Measurements from ENCODE around the gene ADGRG6.

ADGRG6 gene

DNA sequence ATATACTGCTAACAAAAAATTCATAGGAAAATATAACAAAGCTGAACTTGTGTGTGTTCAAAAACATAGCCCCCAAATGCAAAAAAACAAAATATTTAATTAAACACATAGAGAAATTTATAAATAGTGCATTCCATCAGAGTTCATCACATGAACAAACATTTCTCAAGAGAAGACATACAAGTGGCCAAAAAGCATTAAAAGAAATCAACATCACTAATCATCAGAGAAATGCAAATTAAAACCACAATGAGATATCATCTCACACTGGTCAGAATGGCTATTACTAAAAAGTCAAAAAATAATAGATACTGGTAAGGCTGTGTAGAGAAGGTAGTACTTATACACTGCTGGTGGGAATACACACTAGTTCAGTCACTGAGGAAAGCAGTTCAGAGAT is 39.6 kb upstream of the ADGRG6 start:
- Histone ChIP-seq H3K36me3 (ENCODE audit: insufficient read depth, low read length) (no peaks in the 10 kb centered on the region), H4K20me1 (ENCODE audit: insufficient read depth, low read length) (no peaks in the 10 kb centered on the region), H3K27ac (ENCODE audit: low read depth, low read length, poor library complexity, severe bottlenecking) (no peak overlapping the region), H3K9ac (ENCODE audit: low read length) (no peak overlapping the region), H2AFZ (ENCODE audit: low read length) (no peak overlapping the region), H3K9me2 (ENCODE audit: low read depth, low read length) (no peaks in the 10 kb centered on the region), H3K4me3 (ENCODE audit: low read depth, low read length, poor library complexity, severe bottlenecking) (no peak overlapping the region), H3F3A (ENCODE audit: insufficient read depth, low read length) (no peaks in the 10 kb centered on the region), H3K79me2 (ENCODE audit: insufficient read depth, low read length) (no peaks in the 10 kb centered on the region), H3K4me1 (ENCODE audit: insufficient read depth, low read length, severe bottlenecking) (no peaks in the 10 kb centered on the region), H3K4me2 (ENCODE audit: low read length) (no peak overlapping the region), H3K27me3 (ENCODE audit: insufficient read depth, low read length) (no peaks in the 10 kb centered on the region), H3K9me3 (ENCODE audit: low read length) (no peaks in the 10 kb centered on the region)
- TF ChIP-seq EZH2 (IDR thresholded peaks at IDR 0.05; ENCODE audit: borderline replicate concordance, low read length), result no peak
- TF ChIP-seq, protein P1, sequence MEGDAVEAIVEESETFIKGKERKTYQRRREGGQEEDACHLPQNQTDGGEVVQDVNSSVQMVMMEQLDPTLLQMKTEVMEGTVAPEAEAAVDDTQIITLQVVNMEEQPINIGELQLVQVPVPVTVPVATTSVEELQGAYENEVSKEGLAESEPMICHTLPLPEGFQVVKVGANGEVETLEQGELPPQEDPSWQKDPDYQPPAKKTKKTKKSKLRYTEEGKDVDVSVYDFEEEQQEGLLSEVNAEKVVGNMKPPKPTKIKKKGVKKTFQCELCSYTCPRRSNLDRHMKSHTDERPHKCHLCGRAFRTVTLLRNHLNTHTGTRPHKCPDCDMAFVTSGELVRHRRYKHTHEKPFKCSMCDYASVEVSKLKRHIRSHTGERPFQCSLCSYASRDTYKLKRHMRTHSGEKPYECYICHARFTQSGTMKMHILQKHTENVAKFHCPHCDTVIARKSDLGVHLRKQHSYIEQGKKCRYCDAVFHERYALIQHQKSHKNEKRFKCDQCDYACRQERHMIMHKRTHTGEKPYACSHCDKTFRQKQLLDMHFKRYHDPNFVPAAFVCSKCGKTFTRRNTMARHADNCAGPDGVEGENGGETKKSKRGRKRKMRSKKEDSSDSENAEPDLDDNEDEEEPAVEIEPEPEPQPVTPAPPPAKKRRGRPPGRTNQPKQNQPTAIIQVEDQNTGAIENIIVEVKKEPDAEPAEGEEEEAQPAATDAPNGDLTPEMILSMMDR (IDR thresholded peaks at IDR 0.05; ENCODE audit: low read length), result no peak

DNA sequence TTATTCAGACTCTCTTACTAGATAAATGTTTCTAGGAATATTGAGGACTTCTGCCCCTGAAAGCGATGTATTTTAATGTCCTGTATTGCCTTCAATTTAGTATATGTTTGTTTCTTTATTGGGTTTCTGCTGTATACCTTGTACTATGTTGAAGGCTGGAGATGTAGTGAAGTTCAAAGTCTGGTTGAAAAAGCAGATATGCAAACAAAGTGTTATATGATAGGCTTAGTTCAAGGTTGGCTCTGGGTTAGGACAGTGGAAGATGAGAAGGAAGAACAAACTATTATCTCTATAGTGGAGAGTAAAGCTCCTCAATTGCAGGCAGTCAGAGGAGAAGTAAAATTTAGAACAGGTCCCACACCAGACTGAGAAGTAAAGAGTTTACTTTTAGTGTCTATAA is 36.3 kb upstream of the ADGRG6 start:
- Histone ChIP-seq H3K4me1 (ENCODE audit: insufficient read depth, low read length, severe bottlenecking) (no peaks in the 10 kb centered on the region), H3K79me2 (ENCODE audit: insufficient read depth, low read length) (no peaks in the 10 kb centered on the region), H3K36me3 (ENCODE audit: insufficient read depth, low read length) (no peaks in the 10 kb centered on the region), H2AFZ (ENCODE audit: low read length) (no peak overlapping the region), H3K27me3 (ENCODE audit: insufficient read depth, low read length) (no peaks in the 10 kb centered on the region), H3K9ac (ENCODE audit: low read length) (no peak overlapping the region), H3F3A (ENCODE audit: insufficient read depth, low read length) (no peaks in the 10 kb centered on the region), H4K20me1 (ENCODE audit: insufficient read depth, low read length) (no peaks in the 10 kb centered on the region), H3K9me3 (ENCODE audit: low read length) (no peaks in the 10 kb centered on the region), H3K9me2 (ENCODE audit: low read depth, low read length) (no peaks in the 10 kb centered on the region), H3K27ac (ENCODE audit: low read depth, low read length, poor library complexity, severe bottlenecking) (no peak overlapping the region), H3K4me2 (ENCODE audit: low read length) (no peak overlapping the region), H3K4me3 (ENCODE audit: low read depth, low read length, poor library complexity, severe bottlenecking) (no peak overlapping the region)
- TF ChIP-seq EZH2 (IDR thresholded peaks at IDR 0.05; ENCODE audit: borderline replicate concordance, low read length), result no peak
- TF ChIP-seq, protein P1 (IDR thresholded peaks at IDR 0.05; ENCODE audit: low read length), result no peak

DNA sequence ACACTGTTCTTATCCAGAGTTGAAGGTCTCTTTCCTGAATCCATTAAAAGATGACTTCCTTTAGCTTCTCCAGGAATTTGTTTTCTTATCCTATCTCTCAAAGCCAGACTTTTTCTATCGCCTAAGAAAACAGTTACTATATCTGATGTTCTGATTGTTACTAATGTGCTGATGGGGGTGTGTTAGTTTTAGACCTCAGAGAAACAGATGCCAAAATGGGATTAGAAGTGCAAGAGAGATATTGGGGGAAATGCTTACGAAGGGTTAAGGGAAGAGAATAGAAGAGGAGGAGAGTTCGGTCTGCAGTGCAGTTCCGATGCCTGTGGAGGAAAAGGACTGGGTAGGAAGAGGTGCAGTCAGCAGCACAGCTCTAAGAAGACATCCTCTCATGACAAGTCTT is 35.7 kb upstream of the ADGRG6 start:
- Histone ChIP-seq H3K9me2 (ENCODE audit: low read depth, low read length) (no peaks in the 10 kb centered on the region), H2AFZ (ENCODE audit: low read length) (no peak overlapping the region), H4K20me1 (ENCODE audit: insufficient read depth, low read length) (no peaks in the 10 kb centered on the region), H3K36me3 (ENCODE audit: insufficient read depth, low read length) (no peaks in the 10 kb centered on the region), H3K4me1 (ENCODE audit: insufficient read depth, low read length, severe bottlenecking) (no peaks in the 10 kb centered on the region), H3K27me3 (ENCODE audit: insufficient read depth, low read length) (no peaks in the 10 kb centered on the region), H3K4me2 (ENCODE audit: low read length) (no peak overlapping the region), H3K79me2 (ENCODE audit: insufficient read depth, low read length) (no peaks in the 10 kb centered on the region), H3K4me3 (ENCODE audit: low read depth, low read length, poor library complexity, severe bottlenecking) (no peak overlapping the region), H3K9ac (ENCODE audit: low read length) (no peak overlapping the region), H3K9me3 (ENCODE audit: low read length) (no peaks in the 10 kb centered on the region), H3F3A (ENCODE audit: insufficient read depth, low read length) (no peaks in the 10 kb centered on the region), H3K27ac (ENCODE audit: low read depth, low read length, poor library complexity, severe bottlenecking) (no peak overlapping the region)
- TF ChIP-seq EZH2 (IDR thresholded peaks at IDR 0.05; ENCODE audit: borderline replicate concordance, low read length), result no peak
- TF ChIP-seq, protein P1 (IDR thresholded peaks at IDR 0.05; ENCODE audit: low read length), result no peak

All from OCI-LY1 (cell line).